Astrocyte of the cerebellum (primary cell): Measurements from ENCODE around the gene UBXN7.
A peak's percentile ranks its signal among the peaks of the same experiment; 100 is the strongest.
"Not testable (repeated sequence)": the region's sequence is repeated elsewhere in the genome, so short reads cannot be mapped to it uniquely, and the experiment has no call there.

Experiments
- DNase-seq: peaks from one replicate; pipeline ENCODE4 v3.0.0-alpha.2; 2011; ENCODE audit warnings: low read depth
- H3K4me3 ChIP-seq: 2 replicates; pipeline ENCODE4 v1.5.1; 2011; ENCODE audit warnings: mild to moderate bottlenecking, low read depth, low read length, moderate library complexity
- in situ Hi-C: cut with HindIII; loops from 2 replicates; pipeline ENCODE4 v1.10.0; 2017; ENCODE audit warnings: low sequenced_read_pairs
- TF ChIP-seq, protein P1 (sequence below): IDR thresholded peaks from 2 replicates; pipeline ENCODE4 v1.5.1; 2012; ENCODE audit warnings: low read length, low read depth, moderate library complexity, mild to moderate bottlenecking; ENCODE audit errors: missing control alignments

Gene UBXN7

GRCh38 chr3:196320137-196320536, 112.1 kb downstream of the UBXN7 start:
- TF ChIP-seq, protein P1, sequence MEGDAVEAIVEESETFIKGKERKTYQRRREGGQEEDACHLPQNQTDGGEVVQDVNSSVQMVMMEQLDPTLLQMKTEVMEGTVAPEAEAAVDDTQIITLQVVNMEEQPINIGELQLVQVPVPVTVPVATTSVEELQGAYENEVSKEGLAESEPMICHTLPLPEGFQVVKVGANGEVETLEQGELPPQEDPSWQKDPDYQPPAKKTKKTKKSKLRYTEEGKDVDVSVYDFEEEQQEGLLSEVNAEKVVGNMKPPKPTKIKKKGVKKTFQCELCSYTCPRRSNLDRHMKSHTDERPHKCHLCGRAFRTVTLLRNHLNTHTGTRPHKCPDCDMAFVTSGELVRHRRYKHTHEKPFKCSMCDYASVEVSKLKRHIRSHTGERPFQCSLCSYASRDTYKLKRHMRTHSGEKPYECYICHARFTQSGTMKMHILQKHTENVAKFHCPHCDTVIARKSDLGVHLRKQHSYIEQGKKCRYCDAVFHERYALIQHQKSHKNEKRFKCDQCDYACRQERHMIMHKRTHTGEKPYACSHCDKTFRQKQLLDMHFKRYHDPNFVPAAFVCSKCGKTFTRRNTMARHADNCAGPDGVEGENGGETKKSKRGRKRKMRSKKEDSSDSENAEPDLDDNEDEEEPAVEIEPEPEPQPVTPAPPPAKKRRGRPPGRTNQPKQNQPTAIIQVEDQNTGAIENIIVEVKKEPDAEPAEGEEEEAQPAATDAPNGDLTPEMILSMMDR, result no peak
- no peak overlapping the region for H3K4me3 ChIP-seq
- DNase-seq, result no peak
- in situ Hi-C loops, result no loop called here

- TF ChIP-seq, protein P1, result no peak
- peak; percentile 58 for DNase-seq
- in situ Hi-C loops, result no loop called here
- peak within 1 kb of the TSS; percentile 64 for H3K4me3 ChIP-seq
These were observed 114.3 kb downstream of the UBXN7 start, which contains the start of gene DYNLT2B for GRCh38 chr3:196317687-196318467. Gene DYNLT2B, minus strand, starts transcription at chr3:196318240. Its CDS starts 88 bp downstream, at chr3:196318152.

DNA sequence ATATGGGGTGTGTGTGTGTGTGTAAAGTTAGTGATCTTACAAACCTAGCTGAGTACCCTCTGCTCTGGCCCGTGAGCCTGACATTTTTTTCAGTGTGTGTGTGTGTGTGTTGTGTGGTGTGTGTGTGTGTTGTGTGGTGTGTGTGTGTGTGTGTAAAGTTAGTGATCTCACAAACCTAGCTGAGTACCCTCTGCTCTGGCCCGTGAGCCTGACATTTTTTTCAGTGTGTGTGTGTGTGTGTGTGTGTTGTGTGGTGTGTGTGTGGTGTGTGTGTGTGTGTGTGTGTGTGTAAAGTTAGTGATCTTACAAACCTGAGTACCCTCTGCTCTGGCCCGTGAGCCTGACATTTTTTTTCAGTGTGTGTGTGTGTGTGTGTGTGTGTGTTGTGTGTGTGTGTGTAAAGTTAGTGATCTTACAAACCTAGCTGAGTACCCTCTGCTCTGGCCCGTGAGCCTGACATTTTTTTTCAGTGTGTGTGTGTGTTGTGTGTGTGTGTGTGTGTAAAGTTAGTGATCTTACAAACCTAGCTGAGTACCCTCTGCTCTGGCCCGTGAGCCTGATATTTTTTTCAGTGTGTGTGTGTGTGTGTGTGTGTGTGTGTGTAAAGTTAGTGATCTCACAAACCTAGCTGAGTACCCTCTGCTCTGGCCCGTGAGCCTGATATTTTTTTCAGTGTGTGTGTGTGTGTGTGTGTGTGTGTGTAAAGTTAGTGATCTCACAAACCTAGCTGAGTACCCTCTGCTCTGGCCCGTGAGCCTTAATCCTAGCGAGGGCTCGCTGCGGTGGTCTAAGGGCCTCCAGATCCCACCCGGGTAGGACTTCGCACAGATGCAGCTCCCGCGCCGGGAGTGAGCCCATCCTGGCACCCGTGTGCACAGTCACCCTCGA, 115.2 kb downstream of the UBXN7 start:
- DNase-seq, in situ Hi-C loops: not testable (repeated sequence)
- peak overlapping the region; percentile 64 for H3K4me3 ChIP-seq

DNA sequence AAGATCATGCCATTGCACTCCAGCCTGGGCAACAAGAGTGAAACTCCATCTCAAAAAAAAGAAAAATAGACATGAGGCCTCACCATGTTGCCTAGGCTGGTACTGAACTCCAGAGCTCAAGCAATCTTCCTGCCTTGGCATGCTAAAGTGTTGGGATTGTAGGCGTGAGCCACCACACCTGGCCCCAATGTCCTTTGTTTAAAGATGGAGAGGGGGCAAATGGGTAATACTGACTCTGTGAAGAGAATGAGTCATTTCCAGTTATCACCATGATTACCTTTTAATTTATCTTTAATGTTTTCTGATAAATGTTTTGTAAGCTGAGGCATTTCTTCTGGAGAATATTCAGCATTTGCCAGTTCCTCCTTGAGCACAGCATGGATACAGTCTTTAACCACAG, 116.4 kb downstream of the UBXN7 start:
- DNase-seq, result no peak
- H3K4me3 ChIP-seq, result no peak overlapping the region
- TF ChIP-seq, protein P1, result no peak
- in situ Hi-C loops, result no loop called here

DNA sequence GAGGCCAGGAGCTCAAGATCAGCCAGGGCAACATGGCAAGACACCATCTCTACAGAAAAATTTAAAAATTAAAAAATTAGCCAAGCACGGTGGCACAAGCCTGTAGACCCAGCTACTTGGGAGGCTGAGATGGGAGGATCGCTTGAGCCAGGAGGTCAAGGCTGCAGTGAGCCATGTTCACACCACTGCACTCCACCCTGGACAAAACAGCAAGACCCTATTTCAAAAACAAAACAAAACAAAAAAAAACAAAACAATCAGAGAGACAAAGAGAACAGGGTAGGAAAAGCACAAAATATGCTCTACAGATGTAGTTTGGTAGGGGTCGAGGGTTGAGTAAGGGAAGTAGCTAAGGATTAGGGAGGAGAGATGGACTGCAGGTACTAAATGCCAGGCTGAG, 117.6 kb downstream of the UBXN7 start:
- DNase-seq, result no peak
- in situ Hi-C loops, result no loop called here
- H3K4me3 ChIP-seq, result no peak overlapping the region
- TF ChIP-seq, protein P1, result no peak

- H3K4me3 ChIP-seq, DNase-seq, in situ Hi-C loops: not testable (repeated sequence)
These were observed 118.1 kb downstream of the UBXN7 start for GRCh38 chr3:196314086-196314485.

- H3K4me3 ChIP-seq, DNase-seq, in situ Hi-C loops: not testable (repeated sequence)
These were observed 129.3 kb downstream of the UBXN7 start for GRCh38 chr3:196302960-196303359.

- in situ Hi-C loops, DNase-seq, H3K4me3 ChIP-seq: not testable (repeated sequence)
These were observed 129.7 kb downstream of the UBXN7 start for GRCh38 chr3:196302551-196302950.
